ENCODE data around the gene CYP27C1.

Gene CYP27C1

DNA sequence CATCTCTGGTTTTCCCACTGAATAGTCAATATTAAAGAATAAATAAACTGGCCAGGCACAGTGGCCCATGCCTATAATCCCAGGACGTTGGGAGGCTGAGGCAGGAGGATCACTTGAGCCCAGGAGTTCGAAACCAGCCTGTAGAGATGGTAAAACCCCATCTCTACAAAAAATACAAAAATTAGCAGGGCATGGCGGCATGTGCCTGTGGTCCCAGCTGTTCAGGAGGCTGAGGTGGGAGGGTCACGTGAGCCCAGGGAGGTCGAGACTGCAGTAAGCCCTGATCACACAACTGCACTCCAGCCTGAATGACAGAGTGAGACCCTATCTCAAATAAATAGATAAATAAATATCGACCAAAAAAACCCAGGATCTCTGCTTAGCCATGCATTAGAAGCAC lies 63.0 kb downstream of the CYP27C1 start:
- Histone ChIP-seq H3K79me2 (ENCODE audit: low read length) (no peaks in the 10 kb centered on the region), H3K36me3 (replicated peaks; ENCODE audit: low read depth, low read length) (no peaks in the 10 kb centered on the region), H3K4me2 (ENCODE audit: low read length) (peak overlapping the region; percentile 13; the same call in 1 of the 2 replicates), H3K27me3 (ENCODE audit: low read depth, low read length) (peaks cover 14% of the 10 kb centered on the region), H3K4me3 (ENCODE audit: low read length) (no peak overlapping the region), H2AFZ (ENCODE audit: low read depth, low read length) (no peak overlapping the region), H4K20me1 (ENCODE audit: insufficient read depth, low read length) (no peaks in the 10 kb centered on the region), H3K9ac (ENCODE audit: low read length) (no peak overlapping the region), H3K27ac (ENCODE audit: low read length) (no peak overlapping the region), H3K9me3 (ENCODE audit: insufficient read depth, low read length) (no peaks in the 10 kb centered on the region), H3K4me1 (ENCODE audit: low read length) (peaks cover 23% of the 10 kb centered on the region)
- TF ChIP-seq, protein P1, sequence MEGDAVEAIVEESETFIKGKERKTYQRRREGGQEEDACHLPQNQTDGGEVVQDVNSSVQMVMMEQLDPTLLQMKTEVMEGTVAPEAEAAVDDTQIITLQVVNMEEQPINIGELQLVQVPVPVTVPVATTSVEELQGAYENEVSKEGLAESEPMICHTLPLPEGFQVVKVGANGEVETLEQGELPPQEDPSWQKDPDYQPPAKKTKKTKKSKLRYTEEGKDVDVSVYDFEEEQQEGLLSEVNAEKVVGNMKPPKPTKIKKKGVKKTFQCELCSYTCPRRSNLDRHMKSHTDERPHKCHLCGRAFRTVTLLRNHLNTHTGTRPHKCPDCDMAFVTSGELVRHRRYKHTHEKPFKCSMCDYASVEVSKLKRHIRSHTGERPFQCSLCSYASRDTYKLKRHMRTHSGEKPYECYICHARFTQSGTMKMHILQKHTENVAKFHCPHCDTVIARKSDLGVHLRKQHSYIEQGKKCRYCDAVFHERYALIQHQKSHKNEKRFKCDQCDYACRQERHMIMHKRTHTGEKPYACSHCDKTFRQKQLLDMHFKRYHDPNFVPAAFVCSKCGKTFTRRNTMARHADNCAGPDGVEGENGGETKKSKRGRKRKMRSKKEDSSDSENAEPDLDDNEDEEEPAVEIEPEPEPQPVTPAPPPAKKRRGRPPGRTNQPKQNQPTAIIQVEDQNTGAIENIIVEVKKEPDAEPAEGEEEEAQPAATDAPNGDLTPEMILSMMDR (IDR thresholded peaks at IDR 0.05; ENCODE audit: low read depth, low read length), result no peak
- no peak for TF ChIP-seq EZH2phosphoT487 (IDR thresholded peaks at IDR 0.05; ENCODE audit: low read depth)

DNA sequence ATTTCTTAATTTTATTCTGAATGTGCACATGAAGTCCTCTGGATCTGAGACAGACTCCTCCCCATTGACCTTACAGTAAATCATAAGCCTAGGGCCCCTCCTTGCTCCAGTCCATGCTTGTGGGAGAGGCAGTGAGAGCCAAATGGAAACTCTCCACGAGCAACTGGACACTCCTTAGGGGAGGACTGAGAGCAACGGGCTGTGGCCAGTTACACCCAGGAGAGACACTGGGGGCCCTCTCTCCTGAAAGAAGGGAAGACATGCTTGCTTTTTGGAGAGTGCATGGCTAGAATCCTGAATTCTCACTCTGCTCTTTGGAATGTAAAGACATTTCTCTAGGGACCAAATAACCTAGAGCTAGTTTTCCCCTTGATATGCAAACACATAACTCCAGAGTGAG lies 64.2 kb downstream of the CYP27C1 start:
- TF ChIP-seq, protein P1 (IDR thresholded peaks at IDR 0.05; ENCODE audit: low read depth, low read length), result no peak
- H3K4me3 ChIP-seq (ENCODE audit: low read length), result no peak overlapping the region
- H3K79me2 ChIP-seq (ENCODE audit: low read length), result no peaks in the 10 kb centered on the region
- H3K27me3 ChIP-seq (ENCODE audit: low read depth, low read length), result peaks cover 8% of the 10 kb centered on the region; the same call in 1 of the 2 replicates
- H3K4me2 ChIP-seq (ENCODE audit: low read length), result no peak overlapping the region
- peaks cover 23% of the 10 kb centered on the region for H3K4me1 ChIP-seq (ENCODE audit: low read length)
- H2AFZ ChIP-seq (ENCODE audit: low read depth, low read length), result no peak overlapping the region
- H3K27ac ChIP-seq (ENCODE audit: low read length), result no peak overlapping the region
- peaks cover 5% of the 10 kb centered on the region; the same call in 1 of the 2 replicates for H3K9me3 ChIP-seq (ENCODE audit: insufficient read depth, low read length)
- H3K36me3 ChIP-seq (replicated peaks; ENCODE audit: low read depth, low read length), result no peaks in the 10 kb centered on the region
- no peak overlapping the region for H3K9ac ChIP-seq (ENCODE audit: low read length)
- H4K20me1 ChIP-seq (ENCODE audit: insufficient read depth, low read length), result no peaks in the 10 kb centered on the region

DNA sequence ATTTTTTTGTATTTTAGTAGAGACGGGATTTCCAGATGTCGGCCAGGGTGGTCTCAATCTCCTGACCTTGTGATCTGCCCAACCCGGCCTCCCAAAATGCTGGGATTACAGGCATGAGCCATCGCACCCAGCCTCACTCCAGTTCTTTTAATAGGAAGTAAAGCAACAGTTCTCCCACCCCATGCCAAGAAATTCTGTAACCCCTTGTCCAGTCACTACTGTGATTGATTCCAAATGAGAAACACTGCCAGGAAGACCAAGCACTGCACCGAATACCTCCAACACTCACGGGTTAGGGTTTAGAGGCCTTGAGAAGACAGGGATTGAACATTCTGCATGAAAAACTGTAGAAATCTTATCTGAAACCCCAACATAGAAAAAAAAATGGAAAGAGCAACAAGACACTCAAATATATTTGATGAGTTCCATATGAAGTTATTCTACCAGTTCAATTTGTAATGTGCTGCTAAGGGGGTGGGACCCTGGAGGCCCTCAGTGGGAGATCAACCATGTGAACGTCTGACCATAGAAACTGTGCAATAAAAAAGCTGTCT lies 65.0 kb downstream of the CYP27C1 start:
- TF ChIP-seq, protein P1 (IDR thresholded peaks at IDR 0.05; ENCODE audit: low read depth, low read length), result no peak
- no peak for TF ChIP-seq EZH2phosphoT487 (IDR thresholded peaks at IDR 0.05; ENCODE audit: low read depth)
- Histone ChIP-seq H3K27me3 (ENCODE audit: low read depth, low read length) (peaks cover 8% of the 10 kb centered on the region; the same call in 1 of the 2 replicates), H3K9me3 (ENCODE audit: insufficient read depth, low read length) (peaks cover 6% of the 10 kb centered on the region; the same call in 1 of the 2 replicates), H3K4me1 (ENCODE audit: low read length) (peaks cover 23% of the 10 kb centered on the region), H2AFZ (ENCODE audit: low read depth, low read length) (no peak overlapping the region), H3K4me2 (ENCODE audit: low read length) (no peak overlapping the region), H4K20me1 (ENCODE audit: insufficient read depth, low read length) (no peaks in the 10 kb centered on the region), H3K79me2 (ENCODE audit: low read length) (no peaks in the 10 kb centered on the region), H3K27ac (ENCODE audit: low read length) (no peak overlapping the region), H3K9ac (ENCODE audit: low read length) (no peak overlapping the region), H3K4me3 (ENCODE audit: low read length) (no peak overlapping the region), H3K36me3 (replicated peaks; ENCODE audit: low read depth, low read length) (no peaks in the 10 kb centered on the region)

DNA sequence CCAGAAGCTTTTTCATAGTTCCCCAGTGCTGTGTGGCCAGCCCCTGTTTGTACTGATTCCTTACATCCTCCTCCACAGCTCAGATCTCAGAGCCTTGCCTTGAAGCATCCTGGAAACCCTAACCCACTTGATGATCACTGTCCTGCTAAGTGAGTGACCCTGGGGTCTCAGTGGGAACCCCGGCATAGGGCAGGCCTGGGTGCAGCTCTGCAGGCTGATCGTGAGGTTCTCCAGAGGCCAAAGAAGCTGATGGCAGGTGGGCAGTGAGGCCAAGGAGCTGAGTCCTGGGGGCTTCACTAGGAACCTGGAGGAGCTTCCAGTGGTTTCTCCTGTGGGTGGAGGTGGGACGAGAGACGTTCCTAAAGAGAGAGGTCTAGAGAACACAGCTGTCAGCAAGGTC lies 65.7 kb downstream of the CYP27C1 start:
- no peak for TF ChIP-seq EZH2phosphoT487 (IDR thresholded peaks at IDR 0.05; ENCODE audit: low read depth)
- TF ChIP-seq, protein P1 (IDR thresholded peaks at IDR 0.05; ENCODE audit: low read depth, low read length), result no peak
- Histone ChIP-seq H3K4me3 (ENCODE audit: low read length) (no peak overlapping the region), H2AFZ (ENCODE audit: low read depth, low read length) (no peak overlapping the region), H3K27ac (ENCODE audit: low read length) (no peak overlapping the region), H3K36me3 (replicated peaks; ENCODE audit: low read depth, low read length) (no peaks in the 10 kb centered on the region), H3K4me2 (ENCODE audit: low read length) (no peak overlapping the region), H3K27me3 (ENCODE audit: low read depth, low read length) (peaks cover 8% of the 10 kb centered on the region; the same call in 1 of the 2 replicates), H3K9me3 (ENCODE audit: insufficient read depth, low read length) (peaks cover 6% of the 10 kb centered on the region; the same call in 1 of the 2 replicates), H3K9ac (ENCODE audit: low read length) (no peak overlapping the region), H4K20me1 (ENCODE audit: insufficient read depth, low read length) (no peaks in the 10 kb centered on the region), H3K79me2 (ENCODE audit: low read length) (no peaks in the 10 kb centered on the region), H3K4me1 (ENCODE audit: low read length) (peaks cover 21% of the 10 kb centered on the region)
